CD4-positive, alpha-beta memory T cell (primary cell): ENCODE data around the gene COMMD6. TPM values are rescaled to one million over a fixed set of nuclear protein-coding genes. Genes with fewer than 3 reads are reported as not detected.

Source experiments
- CTCF ChIA-PET: fragments of 350-600 bp; sonication (Branson Sonifier 250); formaldehyde crosslinking; loops from one replicate; lab custom pipeline; 2021; ENCODE audit warnings: inconsistent platforms; ENCODE audit not compliant: partially characterized antibody; lab: Charles Lee
- POLR2A ChIA-PET: fragments of 350-600 bp; sonication (Branson Sonifier 250); formaldehyde crosslinking; loops from one replicate; lab custom pipeline; 2021; ENCODE audit not compliant: partially characterized antibody; lab: Charles Lee
- DNase-seq, 5 donors: peaks; one replicate each; pipeline versions ENCODE4 v3.0.0 to v3.0.0-alpha.2; 2020 to 2022; ENCODE audit warnings: mixed read lengths in 1 of 5
- H3K27ac ChIP-seq: one replicate; pipeline ENCODE4 v1.7.0; 2013; ENCODE audit warnings: low read depth, low read length
- H3K27me3 ChIP-seq: 2 replicates; pipeline ENCODE4 v1.7.0; 2013; ENCODE audit warnings: mild to moderate bottlenecking, low read length, moderate library complexity; ENCODE audit not compliant: insufficient read depth
- H3K36me3 ChIP-seq: 2 replicates; pipeline ENCODE4 v1.7.0; 2013; ENCODE audit warnings: mild to moderate bottlenecking, low read length, moderate library complexity; ENCODE audit not compliant: insufficient read depth
- H3K4me1 ChIP-seq: 2 replicates; pipeline ENCODE4 v1.7.0; 2013; ENCODE audit warnings: mild to moderate bottlenecking, low read length, moderate library complexity; ENCODE audit not compliant: insufficient read depth
- H3K4me3 ChIP-seq, 2 donors: one replicate each; pipeline ENCODE4 v1.7.0; 2013; ENCODE audit warnings: low read length in 2 of 2, mild to moderate bottlenecking in 1 of 2
- H3K9me3 ChIP-seq, 2 donors: one replicate each; pipeline ENCODE4 v1.7.0; 2013; ENCODE audit warnings: low read length in 2 of 2, control low read depth in 1 of 2; ENCODE audit not compliant: control insufficient read depth in 1 of 2
- H3K27ac Mint-ChIP-seq, 7 donors: one replicate each; pipeline ENCODE4 v1.8.0; 2020 to 2021; ENCODE audit warnings: mixed read lengths in 7 of 7, mild to moderate bottlenecking in 6 of 7, inconsistent platforms in 3 of 7, moderate library complexity in 3 of 7
- H3K27me3 Mint-ChIP-seq, 2 donors: one replicate each; pipeline ENCODE4 v1.8.0; 2020 to 2021; ENCODE audit warnings: mixed read lengths in 2 of 2
- H3K36me3 Mint-ChIP-seq, 2 donors: one replicate each; pipeline ENCODE4 v1.8.0; 2020 to 2021; ENCODE audit warnings: mixed read lengths in 2 of 2, inconsistent platforms in 1 of 2, mild to moderate bottlenecking in 1 of 2
- H3K4me1 Mint-ChIP-seq, 4 donors: one replicate each; pipeline ENCODE4 v1.8.0; 2020 to 2021; ENCODE audit warnings: mixed read lengths in 4 of 4, mild to moderate bottlenecking in 1 of 4
- H3K4me3 Mint-ChIP-seq, 8 donors: one replicate each; pipeline ENCODE4 v1.8.0; 2020 to 2021; ENCODE audit warnings: mixed read lengths in 8 of 8, mild to moderate bottlenecking in 7 of 8, moderate library complexity in 6 of 8, inconsistent platforms in 3 of 8
- H3K9me3 Mint-ChIP-seq, 8 donors: one replicate each; pipeline ENCODE4 v1.8.0; 2020 to 2021; ENCODE audit warnings: mixed read lengths in 8 of 8, mild to moderate bottlenecking in 5 of 8, inconsistent platforms in 3 of 8, moderate library complexity in 1 of 8
- intact Hi-C: fragments of 100-400 bp; cut with micrococcal nuclease; formaldehyde crosslinking; loops from one replicate; pipeline ENCODE4 v1.15.1; 2023
- polyA plus RNA-seq, 2 donors: library from polyadenylated mRNA; unstranded; fragments of 300-500 nt; fragmentation: Illumina TruSeq; gene quantifications; one replicate each; pipeline ENCODE4 v1.2.3, GENCODE V29; 2021
- total RNA-seq, 2 experiments: library from RNA; stranded (reverse); gene quantifications; one replicate each; pipeline ENCODE4 v1.2.3, GENCODE V29; 2021

COMMD6 gene
- total and polyA plus RNA-seq, 4 experiments from 2014 or later = 227 to 640 (median 386) TPM

DNA sequence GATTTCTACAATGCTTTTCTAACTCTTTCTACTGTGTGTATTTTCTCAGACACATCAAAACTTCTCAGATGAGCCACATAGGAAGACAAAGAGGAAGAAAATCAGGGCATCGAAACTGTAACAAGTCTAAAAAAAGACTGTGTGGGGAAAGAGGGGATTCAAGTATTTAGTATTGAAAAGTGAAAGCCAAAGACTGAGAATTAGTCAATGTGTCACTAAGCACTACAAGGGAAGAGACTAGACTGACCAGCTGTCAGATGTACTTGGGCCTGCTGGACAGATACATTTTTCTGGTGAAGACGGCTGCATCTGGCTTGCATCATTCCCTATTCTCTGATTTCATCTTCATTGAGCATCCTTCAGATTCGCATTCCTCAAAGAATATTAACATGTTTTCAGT is 25.4 kb downstream of the COMMD6 start:
- Histone ChIP-seq H3K9me3 (no peaks in the 10 kb centered on the region), H3K36me3 (no peaks in the 10 kb centered on the region), H3K27me3 (no peaks in the 10 kb centered on the region), H3K27ac (no peak overlapping the region), H3K4me3 (no peak overlapping the region), H3K4me1 (no peaks in the 10 kb centered on the region)
- Mint-ChIP-seq H3K4me1 (no peaks in the 10 kb centered on the region), H3K9me3 (peaks cover 0 to 4% (median 0%) of the 10 kb centered on the region in 8 donors), H3K27me3 (peaks cover 5 to 15% of the 10 kb centered on the region in 2 donors), H3K36me3 (no peaks in the 10 kb centered on the region), H3K27ac (no peak overlapping the region), H3K4me3 (no peak overlapping the region)
- ChIA-PET POLR2A (no interaction called here), CTCF (no interaction called here)
- DNase-seq = no peak
- intact Hi-C loops = no loop called here

DNA sequence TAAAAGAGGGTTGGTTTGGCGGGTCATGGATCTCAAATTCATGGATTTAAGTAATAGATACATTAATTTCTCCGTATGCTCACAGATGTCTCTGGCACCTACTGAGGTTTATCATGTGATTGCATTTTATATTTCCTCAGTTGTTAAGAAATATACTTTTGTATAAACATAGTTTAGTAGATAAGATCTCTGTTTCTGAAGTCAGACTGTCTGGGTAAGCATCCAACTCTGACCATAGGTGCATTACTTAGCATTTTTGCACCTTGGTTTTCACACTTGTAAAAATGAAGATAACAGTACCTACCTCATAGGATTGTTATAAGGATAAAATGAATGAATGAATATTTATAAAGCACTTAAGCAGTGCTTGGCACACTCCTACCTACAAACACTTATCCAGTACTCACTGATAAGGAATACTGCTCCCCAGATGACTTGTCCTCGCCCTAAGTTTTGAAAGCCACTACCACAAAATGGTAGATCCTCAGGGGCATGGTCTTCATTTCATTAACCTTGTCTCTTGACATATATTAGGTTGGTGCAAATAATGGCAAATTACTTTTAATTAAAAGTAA is 26.5 kb downstream of the COMMD6 start:
- Histone ChIP-seq H3K36me3 (no peaks in the 10 kb centered on the region), H3K27ac (no peak overlapping the region), H3K9me3 (no peaks in the 10 kb centered on the region), H3K27me3 (no peaks in the 10 kb centered on the region), H3K4me1 (no peaks in the 10 kb centered on the region), H3K4me3 (no peak overlapping the region)
- no peaks in the 10 kb centered on the region for H3K36me3 Mint-ChIP-seq
- intact Hi-C loops = no loop called here
- H3K9me3 Mint-ChIP-seq = peaks cover 0 to 4% (median 0%) of the 10 kb centered on the region in 8 donors
- no peaks in the 10 kb centered on the region for H3K4me1 Mint-ChIP-seq
- no peak overlapping the region for H3K27ac Mint-ChIP-seq
- POLR2A ChIA-PET = no interaction called here
- peaks cover 5 to 11% of the 10 kb centered on the region in 2 donors for H3K27me3 Mint-ChIP-seq
- CTCF ChIA-PET = no interaction called here
- H3K4me3 Mint-ChIP-seq = no peak overlapping the region
- DNase-seq = no peak

DNA sequence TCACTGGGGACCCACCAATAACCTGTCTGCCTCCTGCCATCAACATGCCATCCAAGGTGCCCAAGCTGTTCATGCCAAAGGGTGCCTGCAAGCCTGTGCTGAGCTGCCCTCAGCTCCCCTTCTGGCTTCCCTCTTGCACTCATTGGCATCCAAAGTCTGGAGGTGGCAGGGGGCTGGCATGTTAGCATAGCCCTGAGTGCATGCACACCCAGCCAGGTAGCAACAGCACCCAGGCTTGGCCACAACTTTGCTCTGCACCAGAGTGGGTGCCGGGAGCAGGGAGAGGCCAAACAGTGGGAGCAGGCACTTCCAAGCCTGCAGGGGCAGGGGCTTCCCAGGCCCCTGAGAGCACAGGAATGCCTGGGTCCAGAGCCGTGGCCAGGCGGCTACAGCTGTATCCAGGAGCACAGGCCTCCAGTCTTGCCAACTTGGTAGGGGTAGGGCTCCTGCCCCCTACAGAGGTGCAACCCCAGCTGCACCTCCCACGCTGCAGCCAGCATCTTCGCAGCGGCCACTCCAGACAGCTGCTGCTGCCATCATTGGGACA is 29.6 kb downstream of the COMMD6 start:
- Mint-ChIP-seq H3K4me1 (no peaks in the 10 kb centered on the region), H3K4me3 (no peak overlapping the region), H3K27me3 (peaks cover 4 to 7% of the 10 kb centered on the region in 2 donors), H3K27ac (no peak overlapping the region), H3K9me3 (peaks cover 0 to 1% (median 0%) of the 10 kb centered on the region in 8 donors), H3K36me3 (no peaks in the 10 kb centered on the region)
- DNase-seq = no peak
- no peaks in the 10 kb centered on the region for H3K27me3 ChIP-seq
- no peaks in the 10 kb centered on the region for H3K36me3 ChIP-seq
- no peaks in the 10 kb centered on the region for H3K4me1 ChIP-seq
- intact Hi-C loops = no loop called here
- ChIA-PET CTCF (no interaction called here), POLR2A (no interaction called here)
- no peak overlapping the region for H3K27ac ChIP-seq
- no peaks in the 10 kb centered on the region for H3K9me3 ChIP-seq
- H3K4me3 ChIP-seq = no peak overlapping the region

DNA sequence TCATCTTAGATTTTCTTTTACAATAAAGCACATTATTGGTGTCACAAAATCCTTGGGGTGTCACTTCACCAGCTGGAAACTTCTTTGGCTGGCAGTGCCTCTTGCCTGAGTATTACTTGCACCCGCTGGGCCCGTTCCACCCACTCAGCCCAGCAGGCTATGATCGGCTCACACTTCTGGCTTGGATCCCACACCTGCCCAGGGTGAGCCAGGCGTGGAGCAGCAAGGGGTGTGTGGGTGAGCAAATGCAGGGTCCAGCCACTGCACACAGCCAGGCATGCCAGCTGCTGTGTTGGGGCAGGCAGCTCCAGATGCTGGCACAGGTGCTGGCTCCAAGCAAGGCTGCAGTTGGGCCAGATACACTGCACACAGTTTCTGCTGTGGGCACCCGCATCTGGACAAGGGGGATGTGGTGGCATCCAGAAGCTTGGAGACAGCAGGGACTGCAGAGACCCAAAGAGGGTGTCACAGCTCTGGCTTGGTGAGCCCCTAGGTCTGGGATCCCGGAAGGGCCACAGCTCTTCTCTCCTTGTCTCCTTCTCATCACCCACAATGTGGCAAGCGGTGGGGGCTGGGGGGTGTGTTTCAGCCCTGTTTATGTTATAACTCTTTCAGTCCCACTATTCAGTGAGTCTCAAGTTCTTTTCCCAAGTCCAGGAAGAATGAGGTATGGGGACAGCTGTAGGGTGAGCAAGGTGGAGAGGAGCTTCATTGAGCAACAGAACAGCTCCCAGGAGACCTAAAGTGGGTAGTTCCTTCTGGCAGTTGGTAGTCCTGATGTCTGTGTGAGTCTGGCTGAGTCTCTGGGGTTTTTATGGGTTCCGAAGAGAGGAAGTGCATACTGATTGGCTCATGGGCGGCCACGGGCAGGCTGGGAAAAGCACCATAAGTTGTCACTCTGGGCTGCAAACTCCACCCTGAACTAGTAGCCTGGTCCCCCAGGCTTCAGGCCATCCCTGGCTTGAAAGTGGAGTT is 30.3 kb downstream of the COMMD6 start:
- POLR2A ChIA-PET = no interaction called here
- no peak overlapping the region for H3K4me3 ChIP-seq

DNA sequence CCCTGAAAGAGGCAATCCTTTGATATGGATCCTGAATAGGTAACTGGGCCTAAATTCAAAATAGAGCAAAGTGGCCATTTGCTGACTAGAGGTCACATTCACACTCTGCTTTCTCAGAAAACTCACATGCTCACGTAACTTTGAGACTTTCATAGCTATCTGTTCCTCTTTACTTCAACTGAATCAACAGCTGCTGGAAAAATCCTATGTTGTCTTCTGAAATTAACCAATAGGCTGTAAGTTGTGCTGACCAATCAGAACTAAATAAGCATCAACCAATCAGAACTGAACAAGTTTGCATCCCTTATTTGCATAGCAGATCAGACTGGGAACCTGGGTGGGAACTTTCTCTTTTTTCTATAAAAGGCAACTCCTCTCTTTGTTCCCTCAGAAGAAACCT is 31.6 kb downstream of the COMMD6 start:
- no peak for DNase-seq
- intact Hi-C loops = no loop called here
- Mint-ChIP-seq H3K4me3 (no peak overlapping the region), H3K36me3 (no peaks in the 10 kb centered on the region), H3K27me3 (no peaks in the 10 kb centered on the region), H3K4me1 (no peaks in the 10 kb centered on the region), H3K27ac (no peak overlapping the region), H3K9me3 (no peaks in the 10 kb centered on the region)
- ChIA-PET CTCF (no interaction called here), POLR2A (no interaction called here)
- H3K4me1 ChIP-seq = no peaks in the 10 kb centered on the region
- H3K4me3 ChIP-seq = no peak overlapping the region
- H3K27ac ChIP-seq = no peak overlapping the region
- no peaks in the 10 kb centered on the region for H3K36me3 ChIP-seq
- no peaks in the 10 kb centered on the region for H3K27me3 ChIP-seq
- H3K9me3 ChIP-seq = no peaks in the 10 kb centered on the region

More for the DNA sequence above, 30.3 kb downstream of the COMMD6 start:
- Histone ChIP-seq H3K27ac (no peak overlapping the region), H3K36me3 (no peaks in the 10 kb centered on the region), H3K9me3 (no peaks in the 10 kb centered on the region), H3K27me3 (no peaks in the 10 kb centered on the region), H3K4me1 (no peaks in the 10 kb centered on the region)
- Mint-ChIP-seq H3K27ac (no peak overlapping the region), H3K9me3 (no peaks in the 10 kb centered on the region), H3K27me3 (peaks cover 2 to 3% of the 10 kb centered on the region in 2 donors), H3K4me1 (no peaks in the 10 kb centered on the region), H3K36me3 (no peaks in the 10 kb centered on the region), H3K4me3 (no peak overlapping the region)
- DNase-seq = no peak
- CTCF ChIA-PET = no interaction called here
- intact Hi-C loops = no loop called here

DNA sequence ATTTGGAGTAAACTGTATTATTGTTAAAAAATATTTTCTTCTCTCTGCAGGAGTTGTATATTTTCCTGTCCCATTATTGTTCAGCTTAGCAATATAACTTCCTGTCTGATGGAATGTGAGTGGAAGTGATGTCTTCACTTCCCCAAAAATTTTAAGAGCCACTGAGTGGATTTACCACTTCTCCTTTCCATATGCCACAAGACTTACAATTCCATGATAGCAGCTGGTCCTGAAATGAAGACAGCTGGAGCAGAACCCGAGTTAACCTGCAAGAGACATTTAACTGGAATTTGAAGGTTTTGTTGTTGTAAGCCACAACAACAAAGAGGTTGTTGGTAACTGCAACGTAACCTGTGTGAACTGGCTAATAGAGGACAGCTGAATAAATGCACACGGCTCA is 32.3 kb downstream of the COMMD6 start:
- Mint-ChIP-seq H3K36me3 (no peaks in the 10 kb centered on the region), H3K27me3 (no peaks in the 10 kb centered on the region), H3K27ac (no peak overlapping the region), H3K4me1 (no peaks in the 10 kb centered on the region), H3K9me3 (no peaks in the 10 kb centered on the region), H3K4me3 (no peak overlapping the region)
- no peaks in the 10 kb centered on the region for H3K9me3 ChIP-seq
- H3K27me3 ChIP-seq = no peaks in the 10 kb centered on the region
- H3K4me3 ChIP-seq = no peak overlapping the region
- no peaks in the 10 kb centered on the region for H3K36me3 ChIP-seq
- CTCF ChIA-PET = interaction anchor here (1.7 kb wide), 1 partner anchor 15 kb away, joined by 5 read pairs; no protein-coding TSS in a partner anchor
- intact Hi-C loops = no loop called here
- POLR2A ChIA-PET = no interaction called here
- no peak overlapping the region for H3K27ac ChIP-seq
- H3K4me1 ChIP-seq = no peaks in the 10 kb centered on the region
- DNase-seq = no peak

DNA sequence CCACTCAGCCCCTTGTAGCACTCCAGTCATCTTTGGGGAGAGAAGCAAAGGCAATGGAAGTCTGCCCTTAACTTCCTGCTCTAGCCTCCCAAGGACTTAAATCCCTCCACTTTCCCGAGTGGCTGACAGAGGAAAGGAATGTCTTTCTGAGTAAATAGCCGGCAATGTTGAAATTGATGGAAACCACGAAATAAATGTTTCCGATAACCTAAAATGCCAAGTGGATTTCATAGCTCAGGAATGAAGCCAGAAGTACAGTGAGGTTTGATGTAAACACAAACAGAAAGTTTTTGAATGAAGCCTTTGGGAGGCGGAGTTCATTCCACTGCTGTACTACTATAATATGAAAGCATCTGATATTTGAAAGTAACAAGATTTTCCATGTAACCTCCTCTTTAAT is 41.7 kb downstream of the COMMD6 start:
- Histone ChIP-seq H3K4me3 (no peak overlapping the region), H3K27ac (no peak overlapping the region), H3K9me3 (no peaks in the 10 kb centered on the region), H3K4me1 (no peaks in the 10 kb centered on the region), H3K27me3 (no peaks in the 10 kb centered on the region), H3K36me3 (no peaks in the 10 kb centered on the region)
- ChIA-PET POLR2A (no interaction called here), CTCF (no interaction called here)
- intact Hi-C loops = no loop called here
- no peaks in the 10 kb centered on the region for H3K4me1 Mint-ChIP-seq
- H3K9me3 Mint-ChIP-seq = no peaks in the 10 kb centered on the region
- H3K27me3 Mint-ChIP-seq = peaks cover 6 to 7% of the 10 kb centered on the region in 2 donors
- H3K27ac Mint-ChIP-seq = no peak overlapping the region
- DNase-seq = no peak
- H3K4me3 Mint-ChIP-seq = no peak overlapping the region
- no peaks in the 10 kb centered on the region for H3K36me3 Mint-ChIP-seq
